Measurements from ENCODE around the gene ICAM1. TPM values are rescaled to one million over a fixed set of nuclear protein-coding genes. Genes with fewer than 3 reads are reported as not detected.

ICAM1 gene
- polyA plus RNA-seq, 1 of the 3 experiments (the other 2 are of a cell fraction): 14.5 TPM

DNA sequence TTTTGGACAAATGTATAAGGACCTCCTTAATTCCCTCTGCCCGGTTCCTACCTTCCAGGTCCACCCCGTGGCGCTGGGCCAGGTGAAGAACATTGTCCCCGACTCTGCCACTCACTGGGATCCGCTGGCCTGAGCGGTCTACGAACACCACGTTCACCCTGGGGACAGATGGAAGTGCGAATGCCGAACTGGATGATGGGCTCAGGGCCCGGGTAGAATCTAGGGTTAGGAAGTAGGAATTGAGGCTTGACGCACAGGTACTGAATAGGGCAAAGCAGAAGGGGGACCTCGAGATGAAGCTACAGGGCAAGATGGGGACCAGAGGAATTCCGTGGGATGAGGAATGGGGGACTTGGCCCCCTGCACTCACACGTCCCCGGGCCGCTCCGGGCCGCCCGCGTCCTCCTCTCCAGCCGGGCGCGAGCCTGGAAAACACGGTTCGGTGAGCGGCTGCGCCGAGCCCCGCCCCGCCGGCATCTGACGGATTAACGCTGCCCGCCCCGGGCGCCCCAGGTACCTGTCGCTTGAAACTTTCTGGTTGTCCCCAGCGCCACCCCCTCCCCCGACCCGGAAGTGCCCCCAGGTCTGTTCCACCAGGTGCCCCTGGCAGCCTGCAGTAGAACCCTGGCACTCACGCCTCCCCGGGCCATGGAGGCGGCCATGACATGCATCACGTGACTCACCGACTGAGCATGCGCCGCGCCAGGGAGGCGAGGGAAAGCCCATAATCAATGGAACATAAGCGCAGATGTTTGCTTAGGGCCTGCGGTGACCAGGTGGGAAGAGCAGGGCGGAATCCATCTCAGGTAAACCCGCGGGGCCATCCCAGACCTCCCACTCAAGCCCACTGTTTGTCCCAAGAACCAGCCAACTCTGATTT, 44.7 kb downstream of the ICAM1 start, which contains the start of gene FDX2 (continued):
- TF ChIP-seq, protein P1, sequence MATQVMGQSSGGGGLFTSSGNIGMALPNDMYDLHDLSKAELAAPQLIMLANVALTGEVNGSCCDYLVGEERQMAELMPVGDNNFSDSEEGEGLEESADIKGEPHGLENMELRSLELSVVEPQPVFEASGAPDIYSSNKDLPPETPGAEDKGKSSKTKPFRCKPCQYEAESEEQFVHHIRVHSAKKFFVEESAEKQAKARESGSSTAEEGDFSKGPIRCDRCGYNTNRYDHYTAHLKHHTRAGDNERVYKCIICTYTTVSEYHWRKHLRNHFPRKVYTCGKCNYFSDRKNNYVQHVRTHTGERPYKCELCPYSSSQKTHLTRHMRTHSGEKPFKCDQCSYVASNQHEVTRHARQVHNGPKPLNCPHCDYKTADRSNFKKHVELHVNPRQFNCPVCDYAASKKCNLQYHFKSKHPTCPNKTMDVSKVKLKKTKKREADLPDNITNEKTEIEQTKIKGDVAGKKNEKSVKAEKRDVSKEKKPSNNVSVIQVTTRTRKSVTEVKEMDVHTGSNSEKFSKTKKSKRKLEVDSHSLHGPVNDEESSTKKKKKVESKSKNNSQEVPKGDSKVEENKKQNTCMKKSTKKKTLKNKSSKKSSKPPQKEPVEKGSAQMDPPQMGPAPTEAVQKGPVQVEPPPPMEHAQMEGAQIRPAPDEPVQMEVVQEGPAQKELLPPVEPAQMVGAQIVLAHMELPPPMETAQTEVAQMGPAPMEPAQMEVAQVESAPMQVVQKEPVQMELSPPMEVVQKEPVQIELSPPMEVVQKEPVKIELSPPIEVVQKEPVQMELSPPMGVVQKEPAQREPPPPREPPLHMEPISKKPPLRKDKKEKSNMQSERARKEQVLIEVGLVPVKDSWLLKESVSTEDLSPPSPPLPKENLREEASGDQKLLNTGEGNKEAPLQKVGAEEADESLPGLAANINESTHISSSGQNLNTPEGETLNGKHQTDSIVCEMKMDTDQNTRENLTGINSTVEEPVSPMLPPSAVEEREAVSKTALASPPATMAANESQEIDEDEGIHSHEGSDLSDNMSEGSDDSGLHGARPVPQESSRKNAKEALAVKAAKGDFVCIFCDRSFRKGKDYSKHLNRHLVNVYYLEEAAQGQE (IDR thresholded peaks at IDR 0.05; ENCODE audit: low read depth, low read length): no peak
- TF ChIP-seq, protein P2, sequence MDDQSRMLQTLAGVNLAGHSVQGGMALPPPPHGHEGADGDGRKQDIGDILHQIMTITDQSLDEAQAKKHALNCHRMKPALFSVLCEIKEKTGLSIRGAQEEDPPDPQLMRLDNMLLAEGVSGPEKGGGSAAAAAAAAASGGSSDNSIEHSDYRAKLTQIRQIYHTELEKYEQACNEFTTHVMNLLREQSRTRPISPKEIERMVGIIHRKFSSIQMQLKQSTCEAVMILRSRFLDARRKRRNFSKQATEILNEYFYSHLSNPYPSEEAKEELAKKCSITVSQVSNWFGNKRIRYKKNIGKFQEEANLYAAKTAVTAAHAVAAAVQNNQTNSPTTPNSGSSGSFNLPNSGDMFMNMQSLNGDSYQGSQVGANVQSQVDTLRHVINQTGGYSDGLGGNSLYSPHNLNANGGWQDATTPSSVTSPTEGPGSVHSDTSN (IDR thresholded peaks at IDR 0.05): peak; percentile 51
- TF ChIP-seq NFIC (IDR thresholded peaks at IDR 0.05; ENCODE audit: borderline replicate concordance) (peak; percentile 23; the same call in 1 of the 2 replicates), ELF1 (IDR thresholded peaks at IDR 0.05) (no peak), SIN3A (IDR thresholded peaks at IDR 0.05; ENCODE audit: borderline replicate concordance, low read depth, low read length) (peak; percentile 91), RXRA (IDR thresholded peaks at IDR 0.05; ENCODE audit: borderline replicate concordance, low read depth) (no peak), EP300 (IDR thresholded peaks at IDR 0.05; ENCODE audit: borderline replicate concordance in 1 of 2, low read depth in 1 of 2, low read length in 1 of 2) (no peak), YY1 (IDR thresholded peaks at IDR 0.05; ENCODE audit: low read depth) (peak; percentile 98), FOXJ3 (CRISPR knock-in tag; IDR thresholded peaks at IDR 0.05) (no peak), MXI1 (IDR thresholded peaks at IDR 0.05; ENCODE audit: low read depth, low read length) (peak; percentile 100), TAF1 (IDR thresholded peaks at IDR 0.05; ENCODE audit: borderline replicate concordance, low read depth, low read length) (peak; percentile 63; the same call in 1 of the 2 replicates), GABPA (IDR thresholded peaks at IDR 0.05; ENCODE audit: low read depth) (peak; percentile 13; the same call in 1 of the 2 replicates), SMC3 (IDR thresholded peaks at IDR 0.05; ENCODE audit: low read depth, low read length) (no peak), EZH2phosphoT487 (IDR thresholded peaks at IDR 0.05; ENCODE audit: borderline replicate concordance, low read depth) (no peak), GATA2 (CRISPR knock-in tag; IDR thresholded peaks at IDR 0.05) (no peak), RFX5 (IDR thresholded peaks at IDR 0.05; ENCODE audit: low read length) (no peak; the same call in 1 of the 2 replicates), MEF2A (IDR thresholded peaks at IDR 0.05; ENCODE audit: borderline replicate concordance, low read depth) (no peak), NRF1 (IDR thresholded peaks at IDR 0.05; ENCODE audit: low read depth, low read length) (peak; percentile 82), CHD2 (IDR thresholded peaks at IDR 0.05; ENCODE audit: low read length, partially characterized antibody) (no peak), FOXM1 (IDR thresholded peaks at IDR 0.05; ENCODE audit: low read depth) (no peak), TCF12 (IDR thresholded peaks at IDR 0.05) (no peak)
- TF ChIP-seq, protein P3, sequence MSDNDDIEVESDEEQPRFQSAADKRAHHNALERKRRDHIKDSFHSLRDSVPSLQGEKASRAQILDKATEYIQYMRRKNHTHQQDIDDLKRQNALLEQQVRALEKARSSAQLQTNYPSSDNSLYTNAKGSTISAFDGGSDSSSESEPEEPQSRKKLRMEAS (IDR thresholded peaks at IDR 0.05; ENCODE audit: low read depth): peak; percentile 91
- TF ChIP-seq, protein P4, sequence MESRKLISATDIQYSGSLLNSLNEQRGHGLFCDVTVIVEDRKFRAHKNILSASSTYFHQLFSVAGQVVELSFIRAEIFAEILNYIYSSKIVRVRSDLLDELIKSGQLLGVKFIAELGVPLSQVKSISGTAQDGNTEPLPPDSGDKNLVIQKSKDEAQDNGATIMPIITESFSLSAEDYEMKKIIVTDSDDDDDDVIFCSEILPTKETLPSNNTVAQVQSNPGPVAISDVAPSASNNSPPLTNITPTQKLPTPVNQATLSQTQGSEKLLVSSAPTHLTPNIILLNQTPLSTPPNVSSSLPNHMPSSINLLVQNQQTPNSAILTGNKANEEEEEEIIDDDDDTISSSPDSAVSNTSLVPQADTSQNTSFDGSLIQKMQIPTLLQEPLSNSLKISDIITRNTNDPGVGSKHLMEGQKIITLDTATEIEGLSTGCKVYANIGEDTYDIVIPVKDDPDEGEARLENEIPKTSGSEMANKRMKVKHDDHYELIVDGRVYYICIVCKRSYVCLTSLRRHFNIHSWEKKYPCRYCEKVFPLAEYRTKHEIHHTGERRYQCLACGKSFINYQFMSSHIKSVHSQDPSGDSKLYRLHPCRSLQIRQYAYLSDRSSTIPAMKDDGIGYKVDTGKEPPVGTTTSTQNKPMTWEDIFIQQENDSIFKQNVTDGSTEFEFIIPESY (IDR thresholded peaks at IDR 0.05; ENCODE audit: borderline replicate concordance, low read depth): no peak
- TF ChIP-seq, protein P5, sequence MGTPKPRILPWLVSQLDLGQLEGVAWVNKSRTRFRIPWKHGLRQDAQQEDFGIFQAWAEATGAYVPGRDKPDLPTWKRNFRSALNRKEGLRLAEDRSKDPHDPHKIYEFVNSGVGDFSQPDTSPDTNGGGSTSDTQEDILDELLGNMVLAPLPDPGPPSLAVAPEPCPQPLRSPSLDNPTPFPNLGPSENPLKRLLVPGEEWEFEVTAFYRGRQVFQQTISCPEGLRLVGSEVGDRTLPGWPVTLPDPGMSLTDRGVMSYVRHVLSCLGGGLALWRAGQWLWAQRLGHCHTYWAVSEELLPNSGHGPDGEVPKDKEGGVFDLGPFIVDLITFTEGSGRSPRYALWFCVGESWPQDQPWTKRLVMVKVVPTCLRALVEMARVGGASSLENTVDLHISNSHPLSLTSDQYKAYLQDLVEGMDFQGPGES (IDR thresholded peaks at IDR 0.05; ENCODE audit: low read depth, low read length): no peak
